IMR-90 (cell line): ENCODE measurements around the gene ACTBL2. TPM values are rescaled to one million over a fixed set of nuclear protein-coding genes. Genes with fewer than 3 reads are reported as not detected.

Source experiments
- ATAC-seq: fragments of 200-7000 bp; cut with Tn5 transposase; 2 replicates; pipeline ENCODE4 v1.9.1; 2020; ENCODE audit warnings: low read depth, mild to moderate bottlenecking, moderate library complexity
- BruUV-seq: library from RNA; stranded (reverse); fragments of 400-500 nt; replicated peaks from 2 replicates; lab custom pipeline; 2021; lab: Mats Ljungman, UMichigan
- CTCF ChIA-PET: fragments of 300-600 bp; formaldehyde crosslinking; extraction: SDS; loops from one replicate; lab custom pipeline; 2021; ENCODE audit warnings: antibody characterized with exemption; lab: Yijun Ruan, JAX
- POLR2A ChIA-PET: fragments of 300-600 bp; sonication (Branson Sonifier 250); formaldehyde crosslinking; loops from one replicate; lab custom pipeline; 2022; ENCODE audit warnings: antibody characterized with exemption; ENCODE audit not compliant: unreplicated experiment; lab: Charles Lee
- DNase-seq: peaks from one replicate; pipeline ENCODE4 v3.0.0; 2013
- H2AFZ ChIP-seq: replicated peaks from 2 replicates; pipeline ENCODE3; 2013; ENCODE audit warnings: low read length, mild to moderate bottlenecking; ENCODE audit not compliant: poor library complexity
- H2AK5ac ChIP-seq: 2 replicates; pipeline ENCODE4 v1.6.1; 2013; ENCODE audit warnings: low read depth, low read length, inconsistent platforms
- H2AK9ac ChIP-seq: replicated peaks from 2 replicates; pipeline ENCODE3; 2013; ENCODE audit warnings: mild to moderate bottlenecking, low read depth, low read length, moderate library complexity; ENCODE audit not compliant: poor library complexity
- H2BK120ac ChIP-seq: 2 replicates; pipeline ENCODE4 v1.6.1; 2013; ENCODE audit warnings: low read depth, low read length, inconsistent platforms
- H2BK15ac ChIP-seq: 3 replicates; pipeline ENCODE4 v1.6.1; 2013; ENCODE audit warnings: low read depth, low read length, inconsistent platforms
- H2BK20ac ChIP-seq: 2 replicates; pipeline ENCODE4 v1.6.1; 2013; ENCODE audit warnings: low read depth, mild to moderate bottlenecking, inconsistent platforms, low read length, moderate library complexity
- H2BK5ac ChIP-seq: 2 replicates; pipeline ENCODE4 v1.6.1; 2013; ENCODE audit warnings: mild to moderate bottlenecking, low read depth, low read length, inconsistent platforms; ENCODE audit not compliant: poor library complexity, severe bottlenecking
- H3K14ac ChIP-seq: replicated peaks from 2 replicates; pipeline ENCODE4 v1.6.1; 2013; ENCODE audit warnings: low read depth, low read length, inconsistent platforms
- H3K18ac ChIP-seq: 2 replicates; pipeline ENCODE4 v1.6.1; 2013; ENCODE audit warnings: low read depth, low read length, control low read depth
- H3K23ac ChIP-seq: 2 replicates; pipeline ENCODE4 v1.6.1; 2013; ENCODE audit warnings: low read depth, low read length, inconsistent platforms
- H3K27ac ChIP-seq: 2 replicates; pipeline ENCODE4 v1.5.1; 2013; ENCODE audit warnings: mild to moderate bottlenecking, control low read depth, low read length; ENCODE audit not compliant: insufficient read depth
- H3K27me3 ChIP-seq: 2 replicates; pipeline ENCODE4 v1.6.1; 2013; ENCODE audit warnings: low read length; ENCODE audit not compliant: control insufficient read depth, insufficient read depth
- H3K36me3 ChIP-seq: 2 replicates; pipeline ENCODE4 v1.6.1; 2013; ENCODE audit warnings: low read length, mixed read lengths; ENCODE audit not compliant: control insufficient read depth, insufficient read depth
- H3K4ac ChIP-seq: 2 replicates; pipeline ENCODE4 v1.6.1; 2013; ENCODE audit warnings: low read depth, low read length, inconsistent platforms
- H3K4me1 ChIP-seq: 2 replicates; pipeline ENCODE4 v1.6.1; 2013; ENCODE audit warnings: low read length, mixed read lengths; ENCODE audit not compliant: control insufficient read depth, insufficient read depth
- H3K4me2 ChIP-seq: 2 replicates; pipeline ENCODE4 v1.6.1; 2013; ENCODE audit warnings: low read depth, mild to moderate bottlenecking, control low read depth, low read length, moderate library complexity
- H3K4me3 ChIP-seq: 2 replicates; pipeline ENCODE4 v1.5.1; 2013; ENCODE audit warnings: low read depth, mild to moderate bottlenecking, control low read depth, low read length, moderate library complexity; ENCODE audit not compliant: insufficient read depth
- H3K56ac ChIP-seq: 2 replicates; pipeline ENCODE4 v1.6.1; 2013; ENCODE audit warnings: low read length, inconsistent platforms; ENCODE audit not compliant: insufficient read depth; ENCODE audit errors: extremely low read depth
- H3K79me1 ChIP-seq, 2 experiments: 2 replicates each; pipeline ENCODE4 v1.6.1; 2013; ENCODE audit warnings: low read length in 2 of 2, inconsistent platforms in 1 of 2, low read depth in 1 of 2
- H3K9ac ChIP-seq: 2 replicates; pipeline ENCODE4 v1.6.1; 2013; ENCODE audit warnings: low read depth, low read length, control low read depth
- H3K9me1 ChIP-seq: 2 replicates; pipeline ENCODE4 v1.6.1; 2013; ENCODE audit warnings: low read length, inconsistent platforms; ENCODE audit not compliant: insufficient read depth
- H3K9me3 ChIP-seq: 2 replicates; pipeline ENCODE4 v1.6.1; 2013; ENCODE audit warnings: low read length; ENCODE audit not compliant: control insufficient read depth, insufficient read depth
- H4K20me1 ChIP-seq: 2 replicates; pipeline ENCODE4 v1.6.1; 2013; ENCODE audit warnings: low read length, inconsistent platforms; ENCODE audit not compliant: insufficient read depth
- H4K5ac ChIP-seq: 2 replicates; pipeline ENCODE4 v1.6.1; 2013; ENCODE audit warnings: mild to moderate bottlenecking, low read depth, low read length, control low read depth
- H4K8ac ChIP-seq, 2 experiments: 2 replicates each; pipeline ENCODE4 v1.6.1; 2013; ENCODE audit warnings: low read depth in 2 of 2, low read length in 2 of 2, control low read depth in 1 of 2, inconsistent platforms in 1 of 2
- H4K91ac ChIP-seq: 2 replicates; pipeline ENCODE4 v1.6.1; 2013; ENCODE audit warnings: low read depth, low read length, inconsistent platforms; ENCODE audit not compliant: insufficient read depth
- BHLHE40 ChIP-seq: fragments of 150-350 bp; IDR thresholded peaks from 2 replicates; pipeline ENCODE4 v1.6.1; 2016; ENCODE audit warnings: mild to moderate bottlenecking, low read depth, low read length
- FOS ChIP-seq: fragments of 150-350 bp; IDR thresholded peaks from 2 replicates; pipeline ENCODE4 v1.6.1; 2016; ENCODE audit warnings: low read depth, low read length
- SMC3 ChIP-seq: fragments of 150-350 bp; IDR thresholded peaks from 2 replicates; pipeline ENCODE4 v1.6.1; 2016; ENCODE audit warnings: low read depth, mild to moderate bottlenecking, antibody characterized with exemption, low read length, moderate library complexity
- WGBS, 2 experiments: methylation state at CpG; one replicate each; pipeline versions ENCODE4 v1.1.5 to v1.1.7; 2013; ENCODE audit warnings: missing lambda C conversion rate in 2 of 2; ENCODE audit not compliant: insufficient read length in 1 of 2; ENCODE audit errors: extremely low coverage in 2 of 2; 5-methylcytosine and 5-hydroxymethylcytosine counted together
- dilution Hi-C: fragments of 300-500 bp; cut with HindIII; formaldehyde crosslinking; loops from one replicate; pipeline ENCODE4 v1.14.3; 2018; ENCODE audit warnings: low sequenced_read_pairs; ENCODE audit not compliant: unreplicated experiment
- in situ Hi-C: fragments of 300-500 bp; cut with MboI; formaldehyde crosslinking; loops from 3 replicates; pipeline ENCODE4 v1.14.3; 2019; ENCODE audit warnings: low sequenced_read_pairs, inconsistent platforms, mixed read lengths
- intact Hi-C: fragments of 100-400 bp; cut with micrococcal nuclease; formaldehyde crosslinking; loops from 2 replicates; pipeline ENCODE4 v1.10.0; 2022
- polyA plus RNA-seq, 3 experiments: library from polyadenylated mRNA; depleted of rRNA; stranded (reverse); fragments of >200 nt; gene quantifications; 2 replicates each; pipeline ENCODE4 v1.2.3, GENCODE V29; 2012; ENCODE audit warnings: low replicate concordance in 1 of 3
- total RNA-seq: library from RNA; depleted of rRNA; stranded (reverse); fragments of >200 nt; gene quantifications from 2 replicates; pipeline ENCODE4 v1.2.3, GENCODE V29; 2012
- TF ChIP-seq, protein P1 (sequence below): fragments of 150-350 bp; IDR thresholded peaks from 2 replicates; pipeline ENCODE4 v1.6.1; 2017; ENCODE audit warnings: mild to moderate bottlenecking, antibody characterized with exemption, low read length, low read depth

The ACTBL2 gene
- total and polyA plus RNA-seq, 2 of the 4 experiments (the other 2 are of a cell fraction) = 0.29 to 1.6 TPM

DNA sequence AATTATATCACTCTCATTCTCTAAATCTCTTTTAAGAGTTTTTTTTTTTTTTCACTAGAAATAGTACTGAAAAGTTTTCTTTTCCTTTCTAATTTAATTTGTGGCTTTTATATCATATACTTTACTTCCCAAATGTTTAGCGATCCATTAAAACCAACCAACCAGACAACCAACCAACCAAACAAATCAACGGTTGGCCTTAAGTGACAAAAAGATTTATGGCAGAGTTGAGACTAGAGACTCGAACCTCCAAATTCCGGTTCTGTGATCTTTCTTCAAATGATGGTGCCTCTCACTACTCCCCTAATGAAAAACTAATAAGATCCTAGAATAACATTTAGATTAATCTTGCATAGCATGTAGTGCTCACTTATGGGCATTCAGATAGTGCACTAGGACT, 45.3 kb upstream of the ACTBL2 start:
- no peak overlapping the region for H2BK120ac ChIP-seq
- no peak overlapping the region for H3K18ac ChIP-seq
- no CpG with 5 or more reads among the region's 4 CpGs for WGBS, 2 experiments
- H2AK5ac ChIP-seq = no peak overlapping the region
- ChIA-PET POLR2A (no interaction called here), CTCF (no interaction called here)
- no peak for TF ChIP-seq FOS
- TF ChIP-seq, protein P1, sequence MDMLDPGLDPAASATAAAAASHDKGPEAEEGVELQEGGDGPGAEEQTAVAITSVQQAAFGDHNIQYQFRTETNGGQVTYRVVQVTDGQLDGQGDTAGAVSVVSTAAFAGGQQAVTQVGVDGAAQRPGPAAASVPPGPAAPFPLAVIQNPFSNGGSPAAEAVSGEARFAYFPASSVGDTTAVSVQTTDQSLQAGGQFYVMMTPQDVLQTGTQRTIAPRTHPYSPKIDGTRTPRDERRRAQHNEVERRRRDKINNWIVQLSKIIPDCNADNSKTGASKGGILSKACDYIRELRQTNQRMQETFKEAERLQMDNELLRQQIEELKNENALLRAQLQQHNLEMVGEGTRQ = no peak
- TF ChIP-seq BHLHE40 = no peak
- no peak for TF ChIP-seq SMC3
- no peak overlapping the region for H2BK5ac ChIP-seq
- ATAC-seq (no peak), DNase-seq (no peak)
- no peak overlapping the region for H3K9ac ChIP-seq
- in situ Hi-C loops (no loop called here), dilution Hi-C loops (no loop called here), intact Hi-C loops (no loop called here)
- no peak overlapping the region for H3K23ac ChIP-seq
- no peaks in the 10 kb centered on the region for H3K9me3 ChIP-seq
- H3K79me1 ChIP-seq = no peaks in the 10 kb centered on the region
- no peaks in the 10 kb centered on the region for H3K36me3 ChIP-seq
- BruUV-seq = no TSS peak
- no peak overlapping the region for H3K27ac ChIP-seq
- H4K5ac ChIP-seq = no peak overlapping the region
- no peak overlapping the region for H2AK9ac ChIP-seq
- no peak overlapping the region for H2BK20ac ChIP-seq
- H4K91ac ChIP-seq = no peak overlapping the region
- no peaks in the 10 kb centered on the region for H4K20me1 ChIP-seq
- no peak overlapping the region for H3K4me2 ChIP-seq
- H4K8ac ChIP-seq = no peak overlapping the region
- H3K4ac ChIP-seq = no peak overlapping the region
- no peak overlapping the region for H2BK15ac ChIP-seq
- no peak overlapping the region for H3K14ac ChIP-seq
- H3K4me3 ChIP-seq = no peak overlapping the region
- H3K27me3 ChIP-seq = no peaks in the 10 kb centered on the region
- no peak overlapping the region for H3K56ac ChIP-seq
- H2AFZ ChIP-seq = no peak overlapping the region
- peaks cover 5% of the 10 kb centered on the region for H3K4me1 ChIP-seq
- peaks cover 1% of the 10 kb centered on the region; the same call in 1 of the 2 replicates for H3K9me1 ChIP-seq
